GM12875 (cell line): ENCODE data around the gene PLEKHB2.
"Not testable (repeated sequence)": the region's sequence is repeated elsewhere in the genome, so short reads cannot be mapped to it uniquely, and the experiment has no call there.

Experiments
- H3K4me3 ChIP-seq: one replicate; pipeline ENCODE4 v1.5.1; 2011; ENCODE audit warnings: low read depth, low read length, control low read depth
- CTCF ChIP-seq: IDR thresholded peaks from 2 replicates; pipeline ENCODE4 v1.5.1; 2011; ENCODE audit warnings: low read depth, mild to moderate bottlenecking, control low read depth, inconsistent platforms, low read length, moderate library complexity, borderline replicate concordance; ENCODE audit not compliant: insufficient read depth

Gene PLEKHB2

DNA sequence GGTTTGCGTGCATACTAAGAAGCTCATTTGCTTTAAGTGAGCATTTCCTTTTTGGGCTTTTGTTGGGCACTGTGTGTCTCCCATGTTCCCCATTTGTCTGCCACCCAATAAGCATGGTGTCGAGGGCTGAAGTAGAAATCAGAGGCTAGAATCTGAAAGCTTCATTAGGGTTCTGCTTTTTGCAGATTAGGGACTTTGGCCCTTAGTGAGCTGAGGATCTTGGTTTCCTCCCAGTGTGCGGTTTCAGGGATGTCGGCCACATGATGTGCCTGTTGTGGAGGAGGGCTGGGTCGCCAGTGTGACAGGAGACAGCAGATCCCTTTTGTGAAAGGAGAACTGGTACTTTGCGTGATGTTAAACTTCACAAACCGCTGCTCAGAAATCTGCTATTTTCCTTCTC, 41.1 kb downstream of the PLEKHB2 start:
- no peak overlapping the region for H3K4me3 ChIP-seq

DNA sequence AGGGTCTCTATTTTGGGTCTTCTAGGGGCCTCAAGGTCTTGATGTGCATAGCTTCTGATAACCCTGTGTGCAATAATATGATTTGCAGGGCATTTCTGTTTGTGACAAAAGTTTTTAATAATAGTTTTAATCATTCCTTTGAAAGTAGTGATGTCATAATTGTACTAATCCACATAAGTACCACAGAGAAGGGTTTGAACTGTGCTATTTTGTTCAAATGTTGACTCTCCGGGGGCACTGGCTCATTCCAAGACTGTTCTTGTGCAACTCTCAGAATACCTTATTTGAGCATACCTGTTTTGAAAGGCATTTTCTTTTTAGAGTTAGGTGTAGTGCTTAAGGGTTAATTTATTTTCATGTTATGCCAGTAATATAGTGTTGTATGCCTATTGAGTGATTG, 41.6 kb downstream of the PLEKHB2 start:
- TF ChIP-seq CTCF, result no peak
- H3K4me3 ChIP-seq, result no peak overlapping the region

More for the DNA sequence above, 41.1 kb downstream of the PLEKHB2 start:
- no peak for TF ChIP-seq CTCF

DNA sequence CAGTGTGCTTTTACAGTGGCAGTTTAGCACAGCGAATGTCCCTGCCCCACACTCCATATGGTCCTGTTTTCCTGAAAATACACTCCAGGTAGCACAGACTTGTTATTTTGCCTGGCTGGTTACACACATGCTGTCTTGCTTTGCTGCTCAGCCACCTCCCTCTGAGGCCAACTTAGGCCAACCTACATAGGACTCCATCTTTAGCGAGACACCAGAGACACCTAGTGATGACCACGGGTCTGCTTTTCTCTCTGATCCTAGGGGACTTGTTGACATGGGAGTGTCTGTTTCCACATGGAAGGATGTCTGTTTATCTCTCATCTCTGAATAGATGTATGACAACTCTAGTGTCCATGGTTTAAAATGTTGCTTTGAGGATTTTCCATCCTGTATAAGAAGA, 43.3 kb downstream of the PLEKHB2 start:
- TF ChIP-seq CTCF, result no peak
- no peak overlapping the region for H3K4me3 ChIP-seq

DNA sequence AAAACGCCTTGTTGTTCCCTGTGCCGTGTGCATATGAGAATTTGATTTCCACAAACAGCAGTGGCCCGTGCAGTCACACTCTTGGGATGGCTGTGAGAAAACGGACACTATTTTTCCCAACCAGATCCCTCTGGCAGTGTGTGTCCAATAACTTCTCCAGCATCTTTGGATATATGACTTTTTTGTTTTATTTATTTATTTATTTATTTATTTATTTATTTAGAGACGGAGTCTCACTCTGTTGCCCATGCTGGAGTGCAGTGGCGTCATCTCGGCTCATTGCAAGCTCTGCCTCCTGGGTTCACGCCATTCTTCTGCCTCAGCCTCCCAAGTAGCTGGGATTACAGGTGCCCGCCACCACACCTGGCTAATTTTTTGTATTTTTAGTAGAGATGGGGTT, 45.0 kb downstream of the PLEKHB2 start:
- not testable (repeated sequence) for H3K4me3 ChIP-seq

GRCh38 chr2:131151398-131151797, 46.3 kb downstream of the PLEKHB2 start:
- no peak overlapping the region for H3K4me3 ChIP-seq
- no peak for TF ChIP-seq CTCF

GRCh38 chr2:131152074-131152473, 46.9 kb downstream of the PLEKHB2 start:
- no peak for TF ChIP-seq CTCF
- H3K4me3 ChIP-seq, result no peak overlapping the region

GRCh38 chr2:131153529-131153928, 48.4 kb downstream of the PLEKHB2 start:
- no peak overlapping the region for H3K4me3 ChIP-seq
- no peak for TF ChIP-seq CTCF

DNA sequence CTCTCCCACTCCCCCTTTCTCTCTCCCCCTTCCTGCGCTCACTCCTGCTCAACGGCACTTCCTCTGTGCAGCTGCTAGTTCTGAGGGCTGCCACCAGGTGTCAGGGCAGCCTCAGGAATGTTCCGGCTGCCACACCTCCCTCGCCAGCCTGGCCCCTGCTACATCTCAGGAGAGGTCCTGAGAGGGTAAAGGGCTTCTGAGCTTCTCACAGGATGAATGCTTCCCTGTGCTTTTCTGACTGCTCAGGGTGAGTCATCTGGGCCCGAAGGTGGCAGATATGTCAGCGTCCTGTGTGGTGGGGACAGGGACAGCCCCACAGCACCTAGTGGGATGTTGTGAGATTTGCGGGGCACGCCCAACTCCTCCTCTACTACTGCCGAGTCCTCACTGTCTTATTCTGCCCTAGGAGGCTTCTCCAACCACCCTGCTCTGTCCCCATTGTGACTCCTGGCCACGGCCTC, 49.0 kb downstream of the PLEKHB2 start:
- peak; percentile 93 for TF ChIP-seq CTCF
- no peak overlapping the region for H3K4me3 ChIP-seq
